HEK293 (cell line): ENCODE data around the gene SULT2B1.
A peak's percentile ranks its signal among the peaks of the same experiment; 100 is the strongest.

Source experiments
- CTCF ChIA-PET: fragments of 350-600 bp; formaldehyde crosslinking; extraction: SDS; loops from one replicate; lab custom pipeline; 2021; ENCODE audit warnings: antibody characterized with exemption; lab: Yijun Ruan, JAX
- POLR2A ChIA-PET: fragments of 300-600 bp; formaldehyde crosslinking; extraction: SDS; loops from one replicate; lab custom pipeline; 2020; ENCODE audit warnings: antibody characterized with exemption, inconsistent platforms; lab: Yijun Ruan, JAX
- H3K27ac ChIP-seq: fragments of 200-500 bp; sonication (Bioruptor generic); 2 replicates; pipeline ENCODE4 v1.5.1; 2014; ENCODE audit warnings: low read depth, low read length, control low read depth, inconsistent platforms; ENCODE audit errors: extremely low read depth
- H3K36me3 ChIP-seq, 2 experiments: fragments of 200-500 bp in 1 of 2; sonication (Bioruptor generic) in 1 of 2; 1 replicate in 1 of 2; 2 replicates in 1 of 2; pipeline ENCODE4 v1.5.1; 2014 to 2017; ENCODE audit warnings: inconsistent platforms in 2 of 2, low read length in 2 of 2; ENCODE audit not compliant: control insufficient read depth in 2 of 2, insufficient read depth in 1 of 2
- H3K4me1 ChIP-seq: fragments of 200-500 bp; sonication (Bioruptor generic); 2 replicates; pipeline ENCODE4 v1.5.1; 2014; ENCODE audit warnings: mild to moderate bottlenecking, low read length, inconsistent platforms; ENCODE audit not compliant: control insufficient read depth, insufficient read depth
- H3K4me3 ChIP-seq: 2 replicates; pipeline ENCODE4 v1.5.1; 2011; ENCODE audit warnings: low read depth, mild to moderate bottlenecking, control low read depth, low read length, moderate library complexity
- H3K9me3 ChIP-seq: fragments of 200-500 bp; sonication (Bioruptor generic); 2 replicates; pipeline ENCODE4 v1.5.1; 2014; ENCODE audit warnings: low read depth, low read length, inconsistent platforms; ENCODE audit not compliant: control insufficient read depth, insufficient read depth
- BCL11A ChIP-seq: fragments of 450-650 bp; formaldehyde crosslinking; IDR thresholded peaks from 2 replicates; pipeline ENCODE4 v1.5.1; 2016; ENCODE audit warnings: low read depth, missing biosample characterization, missing genetic modification characterization
- HOXD13 ChIP-seq: sonication (generic); formaldehyde crosslinking; IDR thresholded peaks from 2 replicates; pipeline ENCODE4 v1.8.0; 2022; ENCODE audit warnings: missing genetic modification reagents, borderline replicate concordance
- KLF8 ChIP-seq: fragments of 450-650 bp; formaldehyde crosslinking; IDR thresholded peaks from 2 replicates; pipeline ENCODE4 v1.5.1; 2016; ENCODE audit warnings: missing biosample characterization, missing genetic modification characterization
- ZBTB8A ChIP-seq: fragments of 450-650 bp; formaldehyde crosslinking; IDR thresholded peaks from 2 replicates; pipeline ENCODE4 v1.5.1; 2016; ENCODE audit warnings: missing biosample characterization, missing genetic modification characterization
- ZNF138 ChIP-seq: fragments of 450-650 bp; formaldehyde crosslinking; IDR thresholded peaks from 2 replicates; pipeline ENCODE4 v1.5.1; 2016; ENCODE audit warnings: missing biosample characterization, missing genetic modification characterization, borderline replicate concordance
- ZNF174 ChIP-seq: fragments of 450-650 bp; formaldehyde crosslinking; IDR thresholded peaks from 2 replicates; pipeline ENCODE4 v1.5.0; 2017; ENCODE audit warnings: missing biosample characterization, mild to moderate bottlenecking, missing genetic modification characterization
- ZNF175 ChIP-seq: fragments of 450-650 bp; formaldehyde crosslinking; IDR thresholded peaks from 2 replicates; pipeline ENCODE4 v1.5.1; 2016; ENCODE audit warnings: missing biosample characterization, missing genetic modification characterization
- ZNF19 ChIP-seq: fragments of 450-650 bp; formaldehyde crosslinking; IDR thresholded peaks from 2 replicates; pipeline ENCODE4; 2016; ENCODE audit warnings: missing biosample characterization, missing genetic modification characterization, low read depth
- ZNF248 ChIP-seq: fragments of 450-650 bp; formaldehyde crosslinking; IDR thresholded peaks from 2 replicates; pipeline ENCODE4 v1.5.1; 2017; ENCODE audit warnings: missing biosample characterization, missing genetic modification characterization
- ZNF366 ChIP-seq: fragments of 450-650 bp; formaldehyde crosslinking; conservative IDR thresholded peaks from 2 replicates; pipeline ENCODE4 v1.5.1; 2016; ENCODE audit warnings: missing biosample characterization, missing genetic modification characterization
- ZNF48 ChIP-seq: fragments of 450-650 bp; formaldehyde crosslinking; IDR thresholded peaks from 2 replicates; pipeline ENCODE4 v1.5.1; 2016; ENCODE audit warnings: missing biosample characterization, missing genetic modification characterization
- ZNF549 ChIP-seq: fragments of 450-650 bp; IDR thresholded peaks from 2 replicates; pipeline ENCODE4 v1.5.1; 2018; ENCODE audit warnings: missing biosample characterization, missing genetic modification characterization, mild to moderate bottlenecking, inconsistent platforms, moderate library complexity
- ZNF621 ChIP-seq: fragments of 450-650 bp; formaldehyde crosslinking; IDR thresholded peaks from 2 replicates; pipeline ENCODE4 v1.5.1; 2017; ENCODE audit warnings: missing biosample characterization, missing genetic modification characterization
- ZNF629 ChIP-seq: fragments of 450-650 bp; formaldehyde crosslinking; IDR thresholded peaks from 2 replicates; pipeline ENCODE4 v1.5.1; 2017; ENCODE audit warnings: missing biosample characterization, missing genetic modification characterization
- TF ChIP-seq, protein P1 (sequence below): fragments of 450-650 bp; formaldehyde crosslinking; conservative IDR thresholded peaks from 2 replicates; pipeline ENCODE4 v1.5.1; 2016; ENCODE audit warnings: low read depth, missing biosample characterization, missing genetic modification characterization
- TF ChIP-seq, protein P2 (sequence below): IDR thresholded peaks from 2 replicates; pipeline ENCODE4 v1.6.1; 2011; ENCODE audit warnings: mild to moderate bottlenecking, low read depth, low read length, borderline replicate concordance
- TF ChIP-seq, protein P3 (sequence below): fragments of 450-650 bp; formaldehyde crosslinking; IDR thresholded peaks from 2 replicates; pipeline ENCODE4; 2016; ENCODE audit warnings: missing biosample characterization, missing genetic modification characterization
- TF ChIP-seq, protein P4 (sequence below): fragments of 450-650 bp; formaldehyde crosslinking; IDR thresholded peaks from 2 replicates; pipeline ENCODE4 v1.5.1; 2016; ENCODE audit warnings: missing biosample characterization, missing genetic modification characterization
- TF ChIP-seq, protein P5 (sequence below): fragments of 450-650 bp; formaldehyde crosslinking; IDR thresholded peaks from 2 replicates; pipeline ENCODE4 v1.5.1; 2016; ENCODE audit warnings: missing biosample characterization, missing genetic modification characterization
- TF ChIP-seq, protein P6 (sequence below): sonication (generic); formaldehyde crosslinking; IDR thresholded peaks from 2 replicates; pipeline ENCODE4 v1.8.1; 2022; ENCODE audit warnings: mild to moderate bottlenecking, moderate library complexity, missing genetic modification reagents
- TF ChIP-seq, protein P7 (sequence below): fragments of 450-650 bp; formaldehyde crosslinking; IDR thresholded peaks from 2 replicates; pipeline ENCODE4 v1.5.1; 2016; ENCODE audit warnings: missing biosample characterization, missing genetic modification characterization

Gene SULT2B1

DNA sequence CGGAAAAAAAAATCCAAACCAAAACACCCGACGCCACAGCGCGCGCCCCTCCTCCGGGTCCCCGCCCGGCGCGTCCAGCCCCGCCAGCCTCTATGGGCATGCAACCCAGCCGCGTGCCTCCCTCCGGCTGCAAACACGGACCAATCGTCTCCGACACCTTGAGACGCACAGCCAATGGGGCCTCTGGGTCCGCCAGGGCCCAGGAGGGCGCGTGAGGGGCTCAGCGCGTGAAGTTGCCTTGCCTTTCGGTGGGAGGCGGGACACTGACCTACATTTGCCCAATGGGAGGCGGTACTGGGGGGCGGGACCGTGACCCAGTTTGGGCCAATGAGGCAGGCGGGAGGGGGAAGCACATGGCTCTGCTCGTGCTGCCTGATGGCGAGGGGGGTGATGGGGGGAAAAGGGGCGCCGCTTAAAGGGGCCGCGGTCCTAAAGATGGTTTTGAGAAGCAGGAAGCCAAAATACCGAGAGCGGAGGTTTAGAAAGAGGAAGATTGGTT, 85.5 kb downstream of the SULT2B1 start:
- POLR2A ChIA-PET, result interaction anchor here (1.0 to 2.7 kb wide), 3 partner anchors 8 to 19 kb away, joined by 3 to 22 read pairs (median 6); partner anchors contain the start of genes CA11, RPL18 and SPHK2
- CTCF ChIA-PET, result interaction anchor here (0.6 to 0.9 kb wide), 6 partner anchors 8 to 236 kb away, joined by 3 to 4 read pairs (median 3); no protein-coding TSS in a partner anchor
- TF ChIP-seq ZBTB8A, result peak; percentile 100
- TF ChIP-seq, protein P1, sequence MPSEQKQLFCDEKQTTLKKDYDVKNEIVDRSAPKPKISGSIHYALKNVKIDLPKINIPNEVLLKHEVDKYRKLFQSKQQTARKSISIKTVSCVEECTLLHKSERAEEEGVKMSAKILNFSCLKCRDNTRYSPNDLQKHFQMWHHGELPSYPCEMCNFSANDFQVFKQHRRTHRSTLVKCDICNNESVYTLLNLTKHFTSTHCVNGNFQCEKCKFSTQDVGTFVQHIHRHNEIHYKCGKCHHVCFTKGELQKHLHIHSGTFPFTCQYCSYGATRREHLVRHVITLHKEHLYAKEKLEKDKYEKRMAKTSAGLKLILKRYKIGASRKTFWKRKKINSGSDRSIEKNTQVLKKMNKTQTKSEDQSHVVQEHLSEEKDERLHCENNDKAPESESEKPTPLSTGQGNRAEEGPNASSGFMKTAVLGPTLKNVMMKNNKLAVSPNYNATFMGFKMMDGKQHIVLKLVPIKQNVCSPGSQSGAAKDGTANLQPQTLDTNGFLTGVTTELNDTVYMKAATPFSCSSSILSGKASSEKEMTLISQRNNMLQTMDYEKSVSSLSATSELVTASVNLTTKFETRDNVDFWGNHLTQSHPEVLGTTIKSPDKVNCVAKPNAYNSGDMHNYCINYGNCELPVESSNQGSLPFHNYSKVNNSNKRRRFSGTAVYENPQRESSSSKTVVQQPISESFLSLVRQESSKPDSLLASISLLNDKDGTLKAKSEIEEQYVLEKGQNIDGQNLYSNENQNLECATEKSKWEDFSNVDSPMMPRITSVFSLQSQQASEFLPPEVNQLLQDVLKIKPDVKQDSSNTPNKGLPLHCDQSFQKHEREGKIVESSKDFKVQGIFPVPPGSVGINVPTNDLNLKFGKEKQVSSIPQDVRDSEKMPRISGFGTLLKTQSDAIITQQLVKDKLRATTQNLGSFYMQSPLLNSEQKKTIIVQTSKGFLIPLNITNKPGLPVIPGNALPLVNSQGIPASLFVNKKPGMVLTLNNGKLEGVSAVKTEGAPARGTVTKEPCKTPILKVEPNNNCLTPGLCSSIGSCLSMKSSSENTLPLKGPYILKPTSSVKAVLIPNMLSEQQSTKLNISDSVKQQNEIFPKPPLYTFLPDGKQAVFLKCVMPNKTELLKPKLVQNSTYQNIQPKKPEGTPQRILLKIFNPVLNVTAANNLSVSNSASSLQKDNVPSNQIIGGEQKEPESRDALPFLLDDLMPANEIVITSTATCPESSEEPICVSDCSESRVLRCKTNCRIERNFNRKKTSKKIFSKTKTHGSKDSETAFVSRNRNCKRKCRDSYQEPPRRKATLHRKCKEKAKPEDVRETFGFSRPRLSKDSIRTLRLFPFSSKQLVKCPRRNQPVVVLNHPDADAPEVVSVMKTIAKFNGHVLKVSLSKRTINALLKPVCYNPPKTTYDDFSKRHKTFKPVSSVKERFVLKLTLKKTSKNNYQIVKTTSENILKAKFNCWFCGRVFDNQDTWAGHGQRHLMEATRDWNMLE (tag by site-specific recombination), result no peak
- no peak for TF ChIP-seq HOXD13
- TF ChIP-seq, protein P2, sequence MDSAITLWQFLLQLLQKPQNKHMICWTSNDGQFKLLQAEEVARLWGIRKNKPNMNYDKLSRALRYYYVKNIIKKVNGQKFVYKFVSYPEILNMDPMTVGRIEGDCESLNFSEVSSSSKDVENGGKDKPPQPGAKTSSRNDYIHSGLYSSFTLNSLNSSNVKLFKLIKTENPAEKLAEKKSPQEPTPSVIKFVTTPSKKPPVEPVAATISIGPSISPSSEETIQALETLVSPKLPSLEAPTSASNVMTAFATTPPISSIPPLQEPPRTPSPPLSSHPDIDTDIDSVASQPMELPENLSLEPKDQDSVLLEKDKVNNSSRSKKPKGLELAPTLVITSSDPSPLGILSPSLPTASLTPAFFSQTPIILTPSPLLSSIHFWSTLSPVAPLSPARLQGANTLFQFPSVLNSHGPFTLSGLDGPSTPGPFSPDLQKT, result no peak
- TF ChIP-seq, protein P3, sequence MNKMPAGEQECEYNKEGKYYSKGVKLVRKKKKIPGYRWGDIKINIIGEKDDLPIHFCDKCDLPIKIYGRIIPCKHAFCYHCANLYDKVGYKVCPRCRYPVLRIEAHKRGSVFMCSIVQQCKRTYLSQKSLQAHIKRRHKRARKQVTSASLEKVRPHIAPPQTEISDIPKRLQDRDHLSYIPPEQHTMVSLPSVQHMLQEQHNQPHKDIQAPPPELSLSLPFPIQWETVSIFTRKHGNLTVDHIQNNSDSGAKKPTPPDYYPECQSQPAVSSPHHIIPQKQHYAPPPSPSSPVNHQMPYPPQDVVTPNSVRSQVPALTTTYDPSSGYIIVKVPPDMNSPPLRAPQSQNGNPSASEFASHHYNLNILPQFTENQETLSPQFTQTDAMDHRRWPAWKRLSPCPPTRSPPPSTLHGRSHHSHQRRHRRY (tag by site-specific recombination), result no peak
- no peak for TF ChIP-seq ZNF366
- no peak for TF ChIP-seq ZNF19 (tag by site-specific recombination)
- 0 out of 2 replicates have a peak, but pooled peaks have one; percentile 12 for TF ChIP-seq BCL11A (tag by site-specific recombination)
- TF ChIP-seq ZNF175 (tag by site-specific recombination), result no peak
- TF ChIP-seq KLF8 (tag by site-specific recombination), result peak; percentile 97
- TF ChIP-seq, protein P4, sequence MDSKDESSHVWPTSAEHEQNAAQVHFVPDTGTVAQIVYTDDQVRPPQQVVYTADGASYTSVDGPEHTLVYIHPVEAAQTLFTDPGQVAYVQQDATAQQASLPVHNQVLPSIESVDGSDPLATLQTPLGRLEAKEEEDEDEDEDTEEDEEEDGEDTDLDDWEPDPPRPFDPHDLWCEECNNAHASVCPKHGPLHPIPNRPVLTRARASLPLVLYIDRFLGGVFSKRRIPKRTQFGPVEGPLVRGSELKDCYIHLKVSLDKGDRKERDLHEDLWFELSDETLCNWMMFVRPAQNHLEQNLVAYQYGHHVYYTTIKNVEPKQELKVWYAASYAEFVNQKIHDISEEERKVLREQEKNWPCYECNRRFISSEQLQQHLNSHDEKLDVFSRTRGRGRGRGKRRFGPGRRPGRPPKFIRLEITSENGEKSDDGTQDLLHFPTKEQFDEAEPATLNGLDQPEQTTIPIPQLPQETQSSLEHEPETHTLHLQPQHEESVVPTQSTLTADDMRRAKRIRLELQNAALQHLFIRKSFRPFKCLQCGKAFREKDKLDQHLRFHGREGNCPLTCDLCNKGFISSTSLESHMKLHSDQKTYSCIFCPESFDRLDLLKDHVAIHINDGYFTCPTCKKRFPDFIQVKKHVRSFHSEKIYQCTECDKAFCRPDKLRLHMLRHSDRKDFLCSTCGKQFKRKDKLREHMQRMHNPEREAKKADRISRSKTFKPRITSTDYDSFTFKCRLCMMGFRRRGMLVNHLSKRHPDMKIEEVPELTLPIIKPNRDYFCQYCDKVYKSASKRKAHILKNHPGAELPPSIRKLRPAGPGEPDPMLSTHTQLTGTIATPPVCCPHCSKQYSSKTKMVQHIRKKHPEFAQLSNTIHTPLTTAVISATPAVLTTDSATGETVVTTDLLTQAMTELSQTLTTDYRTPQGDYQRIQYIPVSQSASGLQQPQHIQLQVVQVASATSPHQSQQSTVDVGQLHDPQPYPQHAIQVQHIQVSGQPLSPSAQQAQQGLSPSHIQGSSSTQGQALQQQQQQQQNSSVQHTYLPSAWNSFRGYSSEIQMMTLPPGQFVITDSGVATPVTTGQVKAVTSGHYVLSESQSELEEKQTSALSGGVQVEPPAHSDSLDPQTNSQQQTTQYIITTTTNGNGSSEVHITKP, result peak; percentile 38; the same call in 1 of the 2 replicates
- no peak for TF ChIP-seq ZNF549
- TF ChIP-seq ZNF48 (tag by site-specific recombination), result no peak
- TF ChIP-seq, protein P5, sequence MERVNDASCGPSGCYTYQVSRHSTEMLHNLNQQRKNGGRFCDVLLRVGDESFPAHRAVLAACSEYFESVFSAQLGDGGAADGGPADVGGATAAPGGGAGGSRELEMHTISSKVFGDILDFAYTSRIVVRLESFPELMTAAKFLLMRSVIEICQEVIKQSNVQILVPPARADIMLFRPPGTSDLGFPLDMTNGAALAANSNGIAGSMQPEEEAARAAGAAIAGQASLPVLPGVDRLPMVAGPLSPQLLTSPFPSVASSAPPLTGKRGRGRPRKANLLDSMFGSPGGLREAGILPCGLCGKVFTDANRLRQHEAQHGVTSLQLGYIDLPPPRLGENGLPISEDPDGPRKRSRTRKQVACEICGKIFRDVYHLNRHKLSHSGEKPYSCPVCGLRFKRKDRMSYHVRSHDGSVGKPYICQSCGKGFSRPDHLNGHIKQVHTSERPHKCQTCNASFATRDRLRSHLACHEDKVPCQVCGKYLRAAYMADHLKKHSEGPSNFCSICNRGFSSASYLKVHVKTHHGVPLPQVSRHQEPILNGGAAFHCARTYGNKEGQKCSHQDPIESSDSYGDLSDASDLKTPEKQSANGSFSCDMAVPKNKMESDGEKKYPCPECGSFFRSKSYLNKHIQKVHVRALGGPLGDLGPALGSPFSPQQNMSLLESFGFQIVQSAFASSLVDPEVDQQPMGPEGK (tag by site-specific recombination), result peak; percentile 95
- TF ChIP-seq ZNF138 (tag by site-specific recombination), result no peak
- no peak for TF ChIP-seq ZNF621 (tag by site-specific recombination)
- TF ChIP-seq, protein P6, sequence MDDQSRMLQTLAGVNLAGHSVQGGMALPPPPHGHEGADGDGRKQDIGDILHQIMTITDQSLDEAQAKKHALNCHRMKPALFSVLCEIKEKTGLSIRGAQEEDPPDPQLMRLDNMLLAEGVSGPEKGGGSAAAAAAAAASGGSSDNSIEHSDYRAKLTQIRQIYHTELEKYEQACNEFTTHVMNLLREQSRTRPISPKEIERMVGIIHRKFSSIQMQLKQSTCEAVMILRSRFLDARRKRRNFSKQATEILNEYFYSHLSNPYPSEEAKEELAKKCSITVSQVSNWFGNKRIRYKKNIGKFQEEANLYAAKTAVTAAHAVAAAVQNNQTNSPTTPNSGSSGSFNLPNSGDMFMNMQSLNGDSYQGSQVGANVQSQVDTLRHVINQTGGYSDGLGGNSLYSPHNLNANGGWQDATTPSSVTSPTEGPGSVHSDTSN (CRISPR knock-in tag), result no peak; the same call in 1 of the 2 replicates
- TF ChIP-seq ZNF174 (tag by site-specific recombination), result no peak
- peak; percentile 78 for TF ChIP-seq ZNF629 (tag by site-specific recombination)
- TF ChIP-seq ZNF248 (tag by site-specific recombination), result no peak
- TF ChIP-seq, protein P7, sequence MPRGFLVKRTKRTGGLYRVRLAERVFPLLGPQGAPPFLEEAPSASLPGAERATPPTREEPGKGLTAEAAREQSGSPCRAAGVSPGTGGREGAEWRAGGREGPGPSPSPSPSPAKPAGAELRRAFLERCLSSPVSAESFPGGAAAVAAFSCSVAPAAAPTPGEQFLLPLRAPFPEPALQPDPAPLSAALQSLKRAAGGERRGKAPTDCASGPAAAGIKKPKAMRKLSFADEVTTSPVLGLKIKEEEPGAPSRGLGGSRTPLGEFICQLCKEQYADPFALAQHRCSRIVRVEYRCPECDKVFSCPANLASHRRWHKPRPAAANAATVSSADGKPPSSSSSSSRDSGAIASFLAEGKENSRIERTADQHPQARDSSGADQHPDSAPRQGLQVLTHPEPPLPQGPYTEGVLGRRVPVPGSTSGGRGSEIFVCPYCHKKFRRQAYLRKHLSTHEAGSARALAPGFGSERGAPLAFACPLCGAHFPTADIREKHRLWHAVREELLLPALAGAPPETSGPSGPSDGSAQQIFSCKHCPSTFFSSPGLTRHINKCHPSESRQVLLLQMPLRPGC (tag by site-specific recombination), result peak; percentile 84; the same call in 1 of the 2 replicates

More for the DNA sequence above, 85.5 kb downstream of the SULT2B1 start:
- Histone ChIP-seq H3K36me3 (peaks cover 0 to 7% of the 10 kb centered on the region in 2 experiments; a peak in 2 of 3 replicates), H3K27ac (peak overlapping the region; percentile 85), H3K4me3 (peak overlapping the region; percentile 42), H3K9me3 (no peaks in the 10 kb centered on the region), H3K4me1 (peaks cover 23% of the 10 kb centered on the region)
